Caco-2 (cell line): ENCODE measurements around the gene GGN. TPM values are rescaled to one million over a fixed set of nuclear protein-coding genes. Genes with fewer than 3 reads are reported as not detected.
"Not testable (repeated sequence)": the region's sequence is repeated elsewhere in the genome, so short reads cannot be mapped to it uniquely, and the experiment has no call there.

Experiments
- BruUV-seq: library from RNA; stranded (reverse); fragments of 400-500 nt; replicated peaks from 2 replicates; lab custom pipeline; 2021; lab: Mats Ljungman, UMichigan
- CTCF ChIA-PET: fragments of 300-600 bp; sonication (Branson Sonifier 250); formaldehyde crosslinking; loops from one replicate; lab custom pipeline; 2022; ENCODE audit warnings: antibody characterized with exemption; lab: Charles Lee
- POLR2A ChIA-PET: fragments of 300-600 bp; sonication (Branson Sonifier 250); formaldehyde crosslinking; loops from one replicate; lab custom pipeline; 2022; ENCODE audit warnings: antibody characterized with exemption; lab: Charles Lee
- DNase-seq, 2 experiments: peaks; one replicate each; pipeline versions ENCODE4 v3.0.0 to v3.0.0-alpha.2; 2020 to 2022
- H3K27me3 ChIP-seq: replicated peaks from 2 replicates; pipeline ENCODE4 v1.6.0; 2011; ENCODE audit warnings: low read length; ENCODE audit not compliant: control insufficient read depth, insufficient read depth
- H3K36me3 ChIP-seq: 2 replicates; pipeline ENCODE4 v1.5.1; 2011; ENCODE audit warnings: low read length; ENCODE audit not compliant: control insufficient read depth, insufficient read depth
- H3K4me1 ChIP-seq: fragments of 250-450 bp; sonication (Bioruptor Pico); 2 replicates; pipeline ENCODE4 v1.5.1; 2020; ENCODE audit warnings: mild to moderate bottlenecking
- H3K4me3 ChIP-seq: 2 replicates; pipeline ENCODE4 v1.5.1; 2011; ENCODE audit warnings: low read depth, mild to moderate bottlenecking, control low read depth, low read length
- H3K9me3 ChIP-seq: fragments of 250-450 bp; sonication (Bioruptor Pico); 2 replicates; pipeline ENCODE4 v1.5.1; 2020; ENCODE audit warnings: mild to moderate bottlenecking, moderate library complexity
- H3K27ac Mint-ChIP-seq: one replicate; pipeline ENCODE4 v1.8.0; 2022; ENCODE audit warnings: mixed read lengths; ENCODE audit not compliant: unreplicated experiment
- H3K27me3 Mint-ChIP-seq: one replicate; pipeline ENCODE4 v1.8.0; 2022; ENCODE audit warnings: mixed read lengths; ENCODE audit not compliant: insufficient read depth, unreplicated experiment
- H3K36me3 Mint-ChIP-seq: one replicate; pipeline ENCODE4 v1.8.0; 2022; ENCODE audit warnings: mild to moderate bottlenecking, mixed read lengths; ENCODE audit not compliant: insufficient read depth, unreplicated experiment
- H3K4me1 Mint-ChIP-seq: one replicate; pipeline ENCODE4 v1.8.0; 2022; ENCODE audit warnings: low read depth, mixed read lengths; ENCODE audit not compliant: unreplicated experiment
- H3K4me3 Mint-ChIP-seq: one replicate; pipeline ENCODE4 v1.8.0; 2022; ENCODE audit warnings: mild to moderate bottlenecking, moderate library complexity, mixed read lengths; ENCODE audit not compliant: unreplicated experiment
- H3K9me3 Mint-ChIP-seq: one replicate; pipeline ENCODE4 v1.8.0; 2022; ENCODE audit warnings: mixed read lengths; ENCODE audit not compliant: unreplicated experiment
- intact Hi-C: fragments of 100-400 bp; cut with micrococcal nuclease; formaldehyde crosslinking; loops from one replicate; pipeline ENCODE4 v1.10.0; 2022; ENCODE audit not compliant: unreplicated experiment
- total RNA-seq: library from RNA; stranded (reverse); gene quantifications from 2 replicates; pipeline ENCODE4 v1.2.3, GENCODE V29; 2022
- TF ChIP-seq, protein P1 (sequence below), 2 experiments: fragments of 200-600 bp in 1 of 2; IDR thresholded peaks; 1 replicate in 1 of 2; 2 replicates in 1 of 2; pipeline versions ENCODE4 v1.5.1 to v1.8.0; 2011 to 2022; ENCODE audit warnings: antibody characterized with exemption in 1 of 2, control low read depth in 1 of 2, inconsistent platforms in 1 of 2, low read depth in 1 of 2, low read length in 1 of 2, mild to moderate bottlenecking in 1 of 2, moderate library complexity in 1 of 2; ENCODE audit not compliant: insufficient read depth in 1 of 2, severe bottlenecking in 1 of 2, unreplicated experiment in 1 of 2

GGN gene
- total RNA-seq, 1 experiment from 2014 or later = 0.79 TPM

DNA sequence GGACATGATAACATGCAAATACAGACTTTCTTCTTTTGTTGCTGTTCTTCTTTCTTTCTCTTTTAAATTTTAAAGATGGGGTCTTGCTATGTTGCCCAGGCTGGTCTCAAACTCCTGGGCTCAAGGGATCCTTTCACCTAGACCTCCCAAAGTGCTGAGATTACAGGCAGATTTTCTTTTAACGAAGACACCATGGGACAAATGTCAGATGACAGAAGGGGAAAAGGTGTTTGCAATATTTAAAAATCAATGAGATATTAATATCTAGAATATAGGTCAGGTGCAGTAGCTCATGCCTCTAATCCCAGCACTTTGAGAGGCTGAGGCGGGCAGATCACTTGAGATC lies 42.0 kb upstream of the GGN start:
- no peak overlapping the region for H3K4me3 ChIP-seq
- H3K4me1 ChIP-seq = no peaks in the 10 kb centered on the region
- H3K36me3 ChIP-seq = no peaks in the 10 kb centered on the region
- BruUV-seq = no TSS peak
- H3K9me3 Mint-ChIP-seq = no peaks in the 10 kb centered on the region
- no peak overlapping the region for H3K4me3 Mint-ChIP-seq
- peaks cover 10% of the 10 kb centered on the region for H3K27me3 Mint-ChIP-seq
- no peaks in the 10 kb centered on the region for H3K9me3 ChIP-seq
- H3K4me1 Mint-ChIP-seq = peaks cover 7% of the 10 kb centered on the region
- ChIA-PET POLR2A (no interaction called here), CTCF (no interaction called here)
- H3K27ac Mint-ChIP-seq = no peak overlapping the region
- TF ChIP-seq, protein P1, sequence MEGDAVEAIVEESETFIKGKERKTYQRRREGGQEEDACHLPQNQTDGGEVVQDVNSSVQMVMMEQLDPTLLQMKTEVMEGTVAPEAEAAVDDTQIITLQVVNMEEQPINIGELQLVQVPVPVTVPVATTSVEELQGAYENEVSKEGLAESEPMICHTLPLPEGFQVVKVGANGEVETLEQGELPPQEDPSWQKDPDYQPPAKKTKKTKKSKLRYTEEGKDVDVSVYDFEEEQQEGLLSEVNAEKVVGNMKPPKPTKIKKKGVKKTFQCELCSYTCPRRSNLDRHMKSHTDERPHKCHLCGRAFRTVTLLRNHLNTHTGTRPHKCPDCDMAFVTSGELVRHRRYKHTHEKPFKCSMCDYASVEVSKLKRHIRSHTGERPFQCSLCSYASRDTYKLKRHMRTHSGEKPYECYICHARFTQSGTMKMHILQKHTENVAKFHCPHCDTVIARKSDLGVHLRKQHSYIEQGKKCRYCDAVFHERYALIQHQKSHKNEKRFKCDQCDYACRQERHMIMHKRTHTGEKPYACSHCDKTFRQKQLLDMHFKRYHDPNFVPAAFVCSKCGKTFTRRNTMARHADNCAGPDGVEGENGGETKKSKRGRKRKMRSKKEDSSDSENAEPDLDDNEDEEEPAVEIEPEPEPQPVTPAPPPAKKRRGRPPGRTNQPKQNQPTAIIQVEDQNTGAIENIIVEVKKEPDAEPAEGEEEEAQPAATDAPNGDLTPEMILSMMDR (IDR thresholded peaks at IDR 0.05; ENCODE audit: insufficient read depth in 1 of 2, low read depth in 1 of 2, low read length in 1 of 2, severe bottlenecking in 1 of 2, unreplicated experiment in 1 of 2) = no peak
- no peak for DNase-seq
- intact Hi-C loops = no loop called here
- H3K36me3 Mint-ChIP-seq = no peaks in the 10 kb centered on the region
- no peaks in the 10 kb centered on the region for H3K27me3 ChIP-seq

- Mint-ChIP-seq H3K9me3 (no peaks in the 10 kb centered on the region), H3K4me3 (no peak overlapping the region), H3K36me3 (no peaks in the 10 kb centered on the region), H3K27ac (no peak overlapping the region), H3K27me3 (peaks cover 8% of the 10 kb centered on the region), H3K4me1 (peaks cover 3% of the 10 kb centered on the region)
- no peaks in the 10 kb centered on the region for H3K27me3 ChIP-seq
- H3K36me3 ChIP-seq = no peaks in the 10 kb centered on the region
- CTCF ChIA-PET = no interaction called here
- DNase-seq = no peak
- H3K4me3 ChIP-seq = no peak overlapping the region
- no peaks in the 10 kb centered on the region for H3K9me3 ChIP-seq
- intact Hi-C loops = no loop called here
- no peaks in the 10 kb centered on the region for H3K4me1 ChIP-seq
- BruUV-seq = no TSS peak
- TF ChIP-seq, protein P1 (IDR thresholded peaks at IDR 0.05; ENCODE audit: insufficient read depth in 1 of 2, low read depth in 1 of 2, low read length in 1 of 2, severe bottlenecking in 1 of 2, unreplicated experiment in 1 of 2) = no peak
- POLR2A ChIA-PET = no interaction called here
These were observed 41.4 kb upstream of the GGN start for GRCh38 chr19:38429055-38429810.

DNA sequence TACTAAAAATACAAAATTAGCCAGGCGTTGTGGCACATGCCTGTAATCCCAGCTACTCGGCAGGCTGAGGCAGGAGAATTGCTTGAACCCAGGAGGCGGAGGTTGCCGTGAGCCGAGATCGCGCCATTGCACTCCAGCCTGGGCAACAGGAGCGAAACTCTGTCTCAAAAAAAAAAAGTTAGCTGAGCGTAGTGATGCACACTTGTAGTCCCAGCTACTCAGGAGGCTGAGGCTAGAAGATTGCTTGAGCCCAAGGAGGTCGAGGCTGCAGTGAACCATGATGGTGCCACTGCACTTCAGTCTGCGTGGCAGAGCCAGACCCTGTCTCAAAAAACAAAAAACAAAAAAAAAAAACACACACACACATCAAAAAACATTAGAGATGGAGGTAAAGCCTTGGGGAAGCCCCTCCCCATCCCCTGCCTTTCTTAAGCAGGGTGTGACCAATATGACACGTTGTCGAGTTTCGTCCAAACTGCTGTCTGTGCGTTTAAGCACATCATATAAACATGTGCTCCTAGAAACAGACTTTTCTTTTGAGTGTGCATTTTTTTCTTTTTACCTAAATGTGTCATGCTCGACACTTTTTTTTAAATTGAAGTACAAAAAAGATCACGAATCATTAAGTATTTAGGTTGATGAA lies 39.3 kb upstream of the GGN start:
- H3K4me1 ChIP-seq, H3K27me3 ChIP-seq, intact Hi-C loops, H3K9me3 Mint-ChIP-seq, H3K36me3 Mint-ChIP-seq, POLR2A ChIA-PET, H3K27me3 Mint-ChIP-seq, CTCF ChIA-PET, H3K4me3 ChIP-seq, H3K4me3 Mint-ChIP-seq, H3K9me3 ChIP-seq, BruUV-seq, DNase-seq, H3K4me1 Mint-ChIP-seq, H3K27ac Mint-ChIP-seq, H3K36me3 ChIP-seq: not testable (repeated sequence)
